HG02763 (cell line): ENCODE data around the gene FOSB.

ENCODE experiments used
- ATAC-seq: cut with Tn5 transposase; IDR thresholded peaks from one replicate; pipeline ENCODE4 v1.9.1; 2021; ENCODE audit warnings: mild to moderate bottlenecking, moderate library complexity; ENCODE audit not compliant: unreplicated experiment

The FOSB gene

GRCh38 chr19:45522010-45522941 is 54.5 kb downstream of the FOSB start:
- ATAC-seq, result no peak

- ATAC-seq, result peak; percentile 74
These were observed 56.0 kb downstream of the FOSB start for GRCh38 chr19:45523642-45524256.

- ATAC-seq, result no peak
These were observed 56.9 kb downstream of the FOSB start for GRCh38 chr19:45524575-45525129.
